OCI-LY3 (cell line): Measurements from ENCODE around the gene DNAH17.

Source experiments
- H2AFZ ChIP-seq: fragments of 200-600, 300-600 bp; shearing (Covaris generic); 2 replicates; pipeline ENCODE4 v1.6.0; 2014; ENCODE audit warnings: antibody characterized with exemption, low read depth, low read length
- H3K27ac ChIP-seq: fragments of 200-600, 300-600 bp; sonication (generic); 2 replicates; pipeline ENCODE4 v1.5.1; 2014; ENCODE audit warnings: mild to moderate bottlenecking, low read length, moderate library complexity, mixed read lengths
- H3K27me3 ChIP-seq: fragments of 200-600, 300-600 bp; sonication (generic); 2 replicates; pipeline ENCODE4 v1.6.1; 2014; ENCODE audit warnings: low read depth, low read length, mixed read lengths
- H3K36me3 ChIP-seq: fragments of 200-600, 300-600 bp; sonication (generic); replicated peaks from 2 replicates; pipeline ENCODE3; 2014; ENCODE audit warnings: low read depth, low read length, mixed read lengths
- H3K4me1 ChIP-seq: fragments of 300-600, 200-600 bp; sonication (generic); 2 replicates; pipeline ENCODE4 v1.6.1; 2014; ENCODE audit warnings: low read length, mixed read lengths
- H3K4me2 ChIP-seq: fragments of 200-600, 300-600 bp; sonication (generic); 2 replicates; pipeline ENCODE4 v1.6.1; 2014; ENCODE audit warnings: low read length, mixed read lengths
- H3K4me3 ChIP-seq: fragments of 300-600, 200-600 bp; sonication (generic); 2 replicates; pipeline ENCODE4 v1.5.1; 2014; ENCODE audit warnings: antibody characterized with exemption, mild to moderate bottlenecking, low read length, moderate library complexity
- H3K79me2 ChIP-seq: fragments of 300-600, 200-600 bp; shearing (Covaris generic); 2 replicates; pipeline ENCODE4 v1.6.1; 2014; ENCODE audit warnings: mild to moderate bottlenecking, low read length, mixed read lengths
- H3K9ac ChIP-seq: fragments of 300-600, 200-600 bp; shearing (Covaris generic); 2 replicates; pipeline ENCODE4 v1.6.0; 2014; ENCODE audit warnings: mild to moderate bottlenecking, low read length, moderate library complexity
- H3K9me3 ChIP-seq: fragments of 200-600, 300-600 bp; shearing (Covaris generic); 2 replicates; pipeline ENCODE4 v1.6.1; 2014; ENCODE audit warnings: low read length, mixed read lengths; ENCODE audit not compliant: insufficient read depth
- H4K20me1 ChIP-seq: fragments of 200-600, 300-600 bp; sonication (generic); 2 replicates; pipeline ENCODE4 v1.6.1; 2016; ENCODE audit warnings: low read length, mixed read lengths; ENCODE audit not compliant: insufficient read depth
- CTCF ChIP-seq: fragments of 200-600, 300-600 bp; sonication (generic); IDR thresholded peaks from 2 replicates; pipeline ENCODE4 v1.5.1; 2014; ENCODE audit warnings: antibody characterized with exemption, low read length, low read depth
- EZH2phosphoT487 ChIP-seq: fragments of 200-600 bp; shearing (Covaris generic); IDR thresholded peaks from 2 replicates; pipeline ENCODE4 v1.6.1; 2018; ENCODE audit warnings: antibody characterized with exemption, mixed run types, low read depth

Gene DNAH17

GRCh38 chr17:78496311-78496710 lies 80.9 kb downstream of the DNAH17 start:
- Histone ChIP-seq H3K27ac (no peak overlapping the region), H3K9me3 (no peaks in the 10 kb centered on the region), H3K9ac (no peak overlapping the region), H4K20me1 (no peaks in the 10 kb centered on the region), H3K4me1 (peaks cover 9% of the 10 kb centered on the region; the same call in 1 of the 2 replicates), H2AFZ (no peak overlapping the region), H3K4me3 (no peak overlapping the region), H3K4me2 (no peak overlapping the region), H3K79me2 (no peaks in the 10 kb centered on the region), H3K36me3 (no peaks in the 10 kb centered on the region), H3K27me3 (no peaks in the 10 kb centered on the region)
- no peak for TF ChIP-seq CTCF
- TF ChIP-seq EZH2phosphoT487: no peak

DNA sequence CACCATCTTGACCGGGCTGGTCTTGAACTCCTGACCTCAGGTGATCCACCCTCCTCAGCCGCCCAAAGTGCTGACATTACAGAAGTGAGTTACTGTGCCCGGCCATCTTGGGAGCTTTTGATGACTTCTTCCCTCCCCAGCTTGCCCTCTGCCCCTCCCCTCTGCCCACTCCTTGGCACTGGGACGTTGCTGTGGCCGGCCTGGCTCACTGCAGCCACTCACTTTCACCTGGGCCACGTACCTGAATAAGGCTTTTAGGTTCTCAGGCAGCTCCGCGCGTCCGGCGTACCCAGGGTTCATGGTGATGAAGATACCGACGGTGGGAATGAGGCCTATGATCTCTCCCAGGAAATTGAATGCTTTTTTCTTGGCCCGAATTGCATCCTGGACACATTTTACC lies 81.6 kb downstream of the DNAH17 start:
- TF ChIP-seq EZH2phosphoT487: no peak
- no peak for TF ChIP-seq CTCF
- Histone ChIP-seq H3K27me3 (no peaks in the 10 kb centered on the region), H3K4me3 (no peak overlapping the region), H3K4me1 (peaks cover 9% of the 10 kb centered on the region; the same call in 1 of the 2 replicates), H3K36me3 (no peaks in the 10 kb centered on the region), H3K27ac (no peak overlapping the region), H3K9me3 (no peaks in the 10 kb centered on the region), H3K9ac (no peak overlapping the region), H4K20me1 (no peaks in the 10 kb centered on the region), H3K4me2 (no peak overlapping the region), H2AFZ (no peak overlapping the region), H3K79me2 (no peaks in the 10 kb centered on the region)

- H4K20me1 ChIP-seq: no peaks in the 10 kb centered on the region
- H3K4me2 ChIP-seq: no peak overlapping the region
- peaks cover 9% of the 10 kb centered on the region; the same call in 1 of the 2 replicates for H3K4me1 ChIP-seq
- H2AFZ ChIP-seq: no peak overlapping the region
- TF ChIP-seq CTCF (no peak), EZH2phosphoT487 (no peak)
- H3K9me3 ChIP-seq: no peaks in the 10 kb centered on the region
- H3K27me3 ChIP-seq: 0 out of 2 replicates have a peak, but pooled peaks cover 2% of the 10 kb centered on the region
- H3K36me3 ChIP-seq: no peaks in the 10 kb centered on the region
- no peak overlapping the region for H3K27ac ChIP-seq
- H3K9ac ChIP-seq: no peak overlapping the region
- no peaks in the 10 kb centered on the region for H3K79me2 ChIP-seq
- no peak overlapping the region for H3K4me3 ChIP-seq
Observed at GRCh38 chr17:78494696-78495330, 82.4 kb downstream of the DNAH17 start.

- Histone ChIP-seq H3K27me3 (peaks cover 2% of the 10 kb centered on the region; the same call in 1 of the 2 replicates), H3K4me2 (no peak overlapping the region), H3K9ac (no peak overlapping the region), H4K20me1 (no peaks in the 10 kb centered on the region), H3K4me1 (peaks cover 9% of the 10 kb centered on the region; the same call in 1 of the 2 replicates), H3K79me2 (no peaks in the 10 kb centered on the region), H3K27ac (no peak overlapping the region), H3K36me3 (no peaks in the 10 kb centered on the region), H3K9me3 (no peaks in the 10 kb centered on the region), H2AFZ (no peak overlapping the region), H3K4me3 (no peak overlapping the region)
- TF ChIP-seq EZH2phosphoT487: no peak
- TF ChIP-seq CTCF: no peak
Observed at GRCh38 chr17:78493853-78494695, 83.1 kb downstream of the DNAH17 start.
